H1 (cell line): ENCODE data around the gene KAT14. TPM values are rescaled to one million over a fixed set of nuclear protein-coding genes. Genes with fewer than 3 reads are reported as not detected.

Experiments
- CBX5 ChIP-seq: fragments of 300-800, 300-1000 bp; sonication (generic); IDR thresholded peaks from 2 replicates; pipeline ENCODE4 v1.7.1; 2016; ENCODE audit warnings: antibody characterized with exemption, low read length, low read depth
- CHD7 ChIP-seq: fragments of 300-600 bp; sonication (generic); IDR thresholded peaks from 2 replicates; pipeline ENCODE4 v1.7.1; 2012; ENCODE audit warnings: low read length, moderate library complexity, mild to moderate bottlenecking, inconsistent platforms; ENCODE audit not compliant: insufficient replicate concordance
- FOSL1 ChIP-seq: IDR thresholded peaks from 2 replicates; pipeline ENCODE4 v1.6.1; 2011; ENCODE audit warnings: mild to moderate bottlenecking, low read depth, low read length, moderate library complexity; ENCODE audit not compliant: insufficient read depth
- TBP ChIP-seq: IDR thresholded peaks from 2 replicates; pipeline ENCODE4 v1.6.1; 2011; ENCODE audit warnings: low read depth, low read length, improper control_type of control experiment
- TEAD4 ChIP-seq: IDR thresholded peaks from 2 replicates; pipeline ENCODE4 v1.6.1; 2012; ENCODE audit warnings: low read depth, low read length, inconsistent platforms, mixed read lengths
- polyA plus RNA-seq, 7 experiments: library from polyadenylated mRNA; depleted of rRNA in 3 of 7; stranded (reverse) in 5 of 7; unstranded in 2 of 7; fragments of >200 nt in 5 of 7; fragments of 200-250 nt in 2 of 7; gene quantifications; 1 replicate in 5 of 7; 2 replicates in 1 of 7; 4 replicates in 1 of 7; pipeline versions ENCODE4 v1.2.1 to v1.2.3, GENCODE V29; 2011 to 2013; ENCODE audit warnings: missing spikeins in 2 of 7, mixed read lengths in 2 of 7
- total RNA-seq: library from RNA; stranded (reverse); fragmentation: NEBNext Ultra II Directional; extraction: Animal tissue kit (Norgen Biotek cat#: 25700); gene quantifications from 2 replicates; pipeline ENCODE4 v1.2.1, GENCODE V29; 2021

Gene KAT14
- total and polyA plus RNA-seq, 2 of the 8 experiments (the other 6 are each of a cell fraction or from before 2014, with no cell fraction given): 17.3 to 29.3 TPM

GRCh38 chr20:18144541-18145099, 7.0 kb downstream of the KAT14 start (continued):
- TF ChIP-seq CHD7 (no peak), TEAD4 (no peak), TBP (no peak), FOSL1 (no peak), CBX5 (no peak)
- TF ChIP-seq, all 59 proteins: peak for 0
